SK-N-SH treated with all-trans-retinoic acid at 6 μM for 48 hours (cell line): Measurements from ENCODE around the gene TESPA1.

Source experiments
- ATAC-seq: fragments of 200-7000 bp; cut with Tn5 transposase; 3 replicates; pipeline ENCODE4 v1.9.1; 2020; ENCODE audit warnings: mild to moderate bottlenecking, moderate library complexity
- ARNTL ChIP-seq: fragments of 450-650 bp; formaldehyde crosslinking; IDR thresholded peaks from 2 replicates; pipeline ENCODE4 v1.5.0; 2020; ENCODE audit warnings: low read depth, mild to moderate bottlenecking, moderate library complexity, borderline replicate concordance
- BACH2 ChIP-seq: fragments of 250-450 bp; sonication (Bioruptor Pico); IDR thresholded peaks from 2 replicates; pipeline ENCODE4 v1.9.0; 2021; ENCODE audit warnings: mild to moderate bottlenecking, borderline replicate concordance
- CREB5 ChIP-seq: fragments of 250-450 bp; sonication (Bioruptor Pico); IDR thresholded peaks from 2 replicates; pipeline ENCODE4 v1.5.1; 2020; ENCODE audit warnings: low read depth, mild to moderate bottlenecking, moderate library complexity
- CSDC2 ChIP-seq: fragments of 250-450 bp; sonication (Bioruptor Pico); IDR thresholded peaks from 2 replicates; pipeline ENCODE4 v1.5.0; 2020; ENCODE audit warnings: mild to moderate bottlenecking, moderate library complexity
- ESRRG ChIP-seq: fragments of 250-450 bp; sonication (Bioruptor Pico); IDR thresholded peaks from 2 replicates; pipeline ENCODE4 v1.6.1; 2021; ENCODE audit warnings: mild to moderate bottlenecking
- GLIS3 ChIP-seq: fragments of 250-450 bp; sonication (Bioruptor Pico); IDR thresholded peaks from 2 replicates; pipeline ENCODE4 v1.5.0; 2020; ENCODE audit warnings: mild to moderate bottlenecking, moderate library complexity
- ISL1 ChIP-seq: fragments of 250-450 bp; sonication (Bioruptor Pico); IDR thresholded peaks from 2 replicates; pipeline ENCODE4 v2.1.2; 2022; ENCODE audit warnings: mild to moderate bottlenecking, moderate library complexity
- OSR1 ChIP-seq: fragments of 250-450 bp; sonication (Bioruptor Pico); IDR thresholded peaks from 2 replicates; pipeline ENCODE4 v1.8.0; 2022; ENCODE audit warnings: moderate library complexity, mild to moderate bottlenecking, inconsistent platforms
- PPARA ChIP-seq: fragments of 250-450 bp; sonication (Bioruptor Pico); IDR thresholded peaks from 2 replicates; pipeline ENCODE4 v1.5.0; 2020; ENCODE audit warnings: mild to moderate bottlenecking, borderline replicate concordance
- RARB ChIP-seq: fragments of 250-450 bp; sonication (Bioruptor Pico); IDR thresholded peaks from 2 replicates; pipeline ENCODE4 v1.8.0; 2021; ENCODE audit warnings: mild to moderate bottlenecking, moderate library complexity
- SNAI2 ChIP-seq: fragments of 250-450 bp; sonication (Bioruptor Pico); IDR thresholded peaks from 2 replicates; pipeline ENCODE4 v1.5.0; 2020; ENCODE audit warnings: mild to moderate bottlenecking, moderate library complexity
- TCF4 ChIP-seq: fragments of 250-450 bp; sonication (Bioruptor Pico); IDR thresholded peaks from 2 replicates; pipeline ENCODE4 v1.8.0; 2021; ENCODE audit warnings: mild to moderate bottlenecking, moderate library complexity, borderline replicate concordance
- TOX ChIP-seq: fragments of 250-450 bp; sonication (Bioruptor Pico); IDR thresholded peaks from 2 replicates; pipeline ENCODE4 v1.8.0; 2021; ENCODE audit warnings: mild to moderate bottlenecking, moderate library complexity, borderline replicate concordance
- TSHZ2 ChIP-seq: fragments of 250-450 bp; sonication (Bioruptor Pico); IDR thresholded peaks from 2 replicates; pipeline ENCODE4 v1.5.0; 2020; ENCODE audit warnings: mild to moderate bottlenecking, moderate library complexity
- ZC3H10 ChIP-seq: fragments of 250-450 bp; sonication (Bioruptor Pico); IDR thresholded peaks from 2 replicates; pipeline ENCODE4 v1.5.1; 2021; ENCODE audit warnings: mild to moderate bottlenecking, moderate library complexity
- ZFP3 ChIP-seq: fragments of 250-450 bp; sonication (Bioruptor Pico); IDR thresholded peaks from 2 replicates; pipeline ENCODE4 v1.5.0; 2020; ENCODE audit warnings: mild to moderate bottlenecking, moderate library complexity
- ZFP30 ChIP-seq: fragments of 450-650 bp; formaldehyde crosslinking; IDR thresholded peaks from 2 replicates; pipeline ENCODE4 v1.5.0; 2022; ENCODE audit warnings: mild to moderate bottlenecking, moderate library complexity
- ZNF565 ChIP-seq: fragments of 450-650 bp; formaldehyde crosslinking; conservative IDR thresholded peaks from 2 replicates; pipeline ENCODE4 v1.5.0; 2020; ENCODE audit warnings: low read depth, mild to moderate bottlenecking, moderate library complexity
- ZNF70 ChIP-seq: fragments of 450-650 bp; formaldehyde crosslinking; IDR thresholded peaks from 2 replicates; pipeline ENCODE4 v1.5.0; 2020; ENCODE audit warnings: mild to moderate bottlenecking, moderate library complexity
- ZNF8 ChIP-seq: fragments of 450-650 bp; formaldehyde crosslinking; IDR thresholded peaks from 2 replicates; pipeline ENCODE4 v1.5.0; 2020; ENCODE audit warnings: mild to moderate bottlenecking, moderate library complexity
- TF ChIP-seq, protein P1 (sequence below): fragments of 250-450 bp; sonication (Bioruptor Pico); IDR thresholded peaks from 2 replicates; pipeline ENCODE4 v1.8.0; 2021; ENCODE audit warnings: low read depth, mild to moderate bottlenecking, moderate library complexity, borderline replicate concordance
- TF ChIP-seq, protein P2 (sequence below): fragments of 250-450 bp; sonication (Bioruptor Pico); IDR thresholded peaks from 2 replicates; pipeline ENCODE4 v1.8.0; 2020; ENCODE audit warnings: mild to moderate bottlenecking, moderate library complexity, borderline replicate concordance
- TF ChIP-seq, protein P3 (sequence below): fragments of 250-450 bp; sonication (Bioruptor Pico); IDR thresholded peaks from 2 replicates; pipeline ENCODE4 v1.5.1; 2021; ENCODE audit warnings: mild to moderate bottlenecking, moderate library complexity

TESPA1 gene

GRCh38 chr12:54977857-54978256 is 6.7 kb downstream of the TESPA1 start:
- ATAC-seq, result no peak
- TF ChIP-seq TCF4 (CRISPR knock-in tag) (no peak), ARNTL (CRISPR knock-in tag) (no peak), CSDC2 (CRISPR knock-in tag) (no peak), ISL1 (no peak), ZNF8 (CRISPR knock-in tag) (no peak), SNAI2 (no peak), CREB5 (CRISPR knock-in tag) (no peak), ZFP30 (no peak), ZC3H10 (CRISPR knock-in tag) (no peak)
- TF ChIP-seq, protein P1, sequence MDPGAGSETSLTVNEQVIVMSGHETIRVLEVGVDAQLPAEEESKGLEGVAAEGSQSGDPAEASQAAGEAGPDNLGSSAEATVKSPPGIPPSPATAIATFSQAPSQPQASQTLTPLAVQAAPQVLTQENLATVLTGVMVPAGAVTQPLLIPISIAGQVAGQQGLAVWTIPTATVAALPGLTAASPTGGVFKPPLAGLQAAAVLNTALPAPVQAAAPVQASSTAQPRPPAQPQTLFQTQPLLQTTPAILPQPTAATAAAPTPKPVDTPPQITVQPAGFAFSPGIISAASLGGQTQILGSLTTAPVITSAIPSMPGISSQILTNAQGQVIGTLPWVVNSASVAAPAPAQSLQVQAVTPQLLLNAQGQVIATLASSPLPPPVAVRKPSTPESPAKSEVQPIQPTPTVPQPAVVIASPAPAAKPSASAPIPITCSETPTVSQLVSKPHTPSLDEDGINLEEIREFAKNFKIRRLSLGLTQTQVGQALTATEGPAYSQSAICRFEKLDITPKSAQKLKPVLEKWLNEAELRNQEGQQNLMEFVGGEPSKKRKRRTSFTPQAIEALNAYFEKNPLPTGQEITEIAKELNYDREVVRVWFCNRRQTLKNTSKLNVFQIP, result no peak
- TF ChIP-seq, protein P2, sequence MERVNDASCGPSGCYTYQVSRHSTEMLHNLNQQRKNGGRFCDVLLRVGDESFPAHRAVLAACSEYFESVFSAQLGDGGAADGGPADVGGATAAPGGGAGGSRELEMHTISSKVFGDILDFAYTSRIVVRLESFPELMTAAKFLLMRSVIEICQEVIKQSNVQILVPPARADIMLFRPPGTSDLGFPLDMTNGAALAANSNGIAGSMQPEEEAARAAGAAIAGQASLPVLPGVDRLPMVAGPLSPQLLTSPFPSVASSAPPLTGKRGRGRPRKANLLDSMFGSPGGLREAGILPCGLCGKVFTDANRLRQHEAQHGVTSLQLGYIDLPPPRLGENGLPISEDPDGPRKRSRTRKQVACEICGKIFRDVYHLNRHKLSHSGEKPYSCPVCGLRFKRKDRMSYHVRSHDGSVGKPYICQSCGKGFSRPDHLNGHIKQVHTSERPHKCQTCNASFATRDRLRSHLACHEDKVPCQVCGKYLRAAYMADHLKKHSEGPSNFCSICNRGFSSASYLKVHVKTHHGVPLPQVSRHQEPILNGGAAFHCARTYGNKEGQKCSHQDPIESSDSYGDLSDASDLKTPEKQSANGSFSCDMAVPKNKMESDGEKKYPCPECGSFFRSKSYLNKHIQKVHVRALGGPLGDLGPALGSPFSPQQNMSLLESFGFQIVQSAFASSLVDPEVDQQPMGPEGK (CRISPR knock-in tag), result no peak
- TF ChIP-seq, protein P3, sequence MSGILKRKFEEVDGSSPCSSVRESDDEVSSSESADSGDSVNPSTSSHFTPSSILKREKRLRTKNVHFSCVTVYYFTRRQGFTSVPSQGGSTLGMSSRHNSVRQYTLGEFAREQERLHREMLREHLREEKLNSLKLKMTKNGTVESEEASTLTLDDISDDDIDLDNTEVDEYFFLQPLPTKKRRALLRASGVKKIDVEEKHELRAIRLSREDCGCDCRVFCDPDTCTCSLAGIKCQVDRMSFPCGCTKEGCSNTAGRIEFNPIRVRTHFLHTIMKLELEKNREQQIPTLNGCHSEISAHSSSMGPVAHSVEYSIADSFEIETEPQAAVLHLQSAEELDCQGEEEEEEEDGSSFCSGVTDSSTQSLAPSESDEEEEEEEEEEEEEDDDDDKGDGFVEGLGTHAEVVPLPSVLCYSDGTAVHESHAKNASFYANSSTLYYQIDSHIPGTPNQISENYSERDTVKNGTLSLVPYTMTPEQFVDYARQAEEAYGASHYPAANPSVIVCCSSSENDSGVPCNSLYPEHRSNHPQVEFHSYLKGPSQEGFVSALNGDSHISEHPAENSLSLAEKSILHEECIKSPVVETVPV, result no peak

GRCh38 chr12:54977155-54977554 is 7.4 kb downstream of the TESPA1 start:
- TF ChIP-seq TOX (CRISPR knock-in tag) (no peak), SNAI2 (no peak), PPARA (CRISPR knock-in tag) (no peak), ZNF565 (CRISPR knock-in tag) (no peak), ZC3H10 (CRISPR knock-in tag) (no peak), BACH2 (CRISPR knock-in tag) (no peak), CREB5 (CRISPR knock-in tag) (no peak), ZNF70 (CRISPR knock-in tag) (no peak), GLIS3 (CRISPR knock-in tag) (no peak), ZNF8 (CRISPR knock-in tag) (no peak)
- ATAC-seq, result no peak

DNA sequence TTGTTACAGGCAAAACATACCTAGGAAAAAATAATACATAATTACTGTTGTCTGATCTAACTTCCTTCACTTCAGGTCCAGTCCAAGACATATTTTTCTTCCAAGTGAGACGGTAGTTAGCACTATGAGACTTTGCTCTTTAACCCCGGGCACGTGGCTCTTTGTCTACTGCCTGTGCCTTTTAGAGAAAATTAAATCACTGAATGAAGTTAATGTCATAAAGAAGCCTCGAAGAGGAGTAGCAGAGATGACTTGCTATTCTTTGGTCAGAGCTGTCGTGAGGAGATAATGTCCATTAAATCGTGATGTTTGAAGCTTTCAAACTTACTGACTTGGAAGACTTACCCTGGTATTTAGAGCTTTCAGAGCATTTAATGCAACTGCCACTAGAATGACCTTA is 8.7 kb downstream of the TESPA1 start:
- no peak for ATAC-seq
- TF ChIP-seq OSR1 (CRISPR knock-in tag) (no peak), TSHZ2 (no peak), ISL1 (no peak), GLIS3 (CRISPR knock-in tag) (no peak), ARNTL (CRISPR knock-in tag) (no peak), BACH2 (CRISPR knock-in tag) (no peak), SNAI2 (no peak), RARB (CRISPR knock-in tag) (no peak), ZNF565 (CRISPR knock-in tag) (no peak), ESRRG (CRISPR knock-in tag) (no peak), CSDC2 (CRISPR knock-in tag) (no peak), ZFP3 (CRISPR knock-in tag) (no peak), ZFP30 (no peak)
- TF ChIP-seq, protein P2 (CRISPR knock-in tag), result no peak
- TF ChIP-seq, protein P3, result no peak
